Measurements from ENCODE around the gene ZAR1L.

- TF ChIP-seq, protein P1, sequence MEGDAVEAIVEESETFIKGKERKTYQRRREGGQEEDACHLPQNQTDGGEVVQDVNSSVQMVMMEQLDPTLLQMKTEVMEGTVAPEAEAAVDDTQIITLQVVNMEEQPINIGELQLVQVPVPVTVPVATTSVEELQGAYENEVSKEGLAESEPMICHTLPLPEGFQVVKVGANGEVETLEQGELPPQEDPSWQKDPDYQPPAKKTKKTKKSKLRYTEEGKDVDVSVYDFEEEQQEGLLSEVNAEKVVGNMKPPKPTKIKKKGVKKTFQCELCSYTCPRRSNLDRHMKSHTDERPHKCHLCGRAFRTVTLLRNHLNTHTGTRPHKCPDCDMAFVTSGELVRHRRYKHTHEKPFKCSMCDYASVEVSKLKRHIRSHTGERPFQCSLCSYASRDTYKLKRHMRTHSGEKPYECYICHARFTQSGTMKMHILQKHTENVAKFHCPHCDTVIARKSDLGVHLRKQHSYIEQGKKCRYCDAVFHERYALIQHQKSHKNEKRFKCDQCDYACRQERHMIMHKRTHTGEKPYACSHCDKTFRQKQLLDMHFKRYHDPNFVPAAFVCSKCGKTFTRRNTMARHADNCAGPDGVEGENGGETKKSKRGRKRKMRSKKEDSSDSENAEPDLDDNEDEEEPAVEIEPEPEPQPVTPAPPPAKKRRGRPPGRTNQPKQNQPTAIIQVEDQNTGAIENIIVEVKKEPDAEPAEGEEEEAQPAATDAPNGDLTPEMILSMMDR (IDR thresholded peaks at IDR 0.05) = no peak
- TF ChIP-seq POLR2A (IDR thresholded peaks at IDR 0.05) = no peak
These were observed 59.4 kb downstream of the ZAR1L start for GRCh38 chr13:32255724-32256109.
